ENCODE data around the gene CDKN2B-AS1. TPM values are rescaled to one million over a fixed set of nuclear protein-coding genes. Genes with fewer than 3 reads are reported as not detected.

CDKN2B-AS1 gene
- polyA plus RNA-seq, 1 experiment, result 2.8 TPM

DNA sequence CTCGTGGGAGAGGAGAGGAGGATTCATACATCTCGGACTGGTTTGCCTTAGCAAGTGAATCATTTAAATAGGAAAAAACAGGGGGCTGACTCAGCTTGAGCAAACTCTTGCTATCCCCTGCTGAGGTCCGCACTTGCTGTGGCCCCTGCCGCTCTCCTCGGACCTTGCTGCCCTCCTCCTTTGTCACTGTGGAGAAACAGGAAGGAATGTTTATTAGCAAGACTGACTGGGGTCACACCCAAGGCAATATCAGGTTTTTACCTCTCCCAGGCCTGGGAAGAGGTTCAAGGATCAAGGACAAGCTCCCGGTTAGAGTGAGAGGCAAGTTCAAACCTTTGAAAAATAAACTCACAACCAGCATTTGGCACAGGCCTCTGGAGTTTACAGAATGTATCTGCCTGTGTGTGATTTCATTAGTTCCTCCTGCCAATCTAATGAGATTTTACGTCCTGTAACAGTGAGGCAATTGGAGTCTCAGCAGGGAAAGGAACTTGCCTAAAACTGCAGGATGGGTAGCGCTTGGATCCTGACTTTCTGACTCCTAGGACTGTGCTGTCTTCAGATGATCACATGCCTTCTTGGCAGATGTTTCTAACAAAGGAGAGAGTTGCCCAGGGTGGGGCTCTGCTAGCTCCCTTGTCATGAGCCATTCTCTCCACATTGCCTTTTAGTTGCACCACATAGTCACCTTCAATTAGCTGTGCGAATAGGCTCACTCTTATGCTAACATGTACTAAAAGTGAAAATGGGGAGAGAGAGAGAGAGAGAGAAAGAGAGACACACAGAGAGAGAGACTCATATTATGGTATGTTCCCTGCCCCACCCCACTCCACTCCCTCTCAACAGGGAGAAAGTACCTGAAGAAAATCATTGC lies 123.2 kb downstream of the CDKN2B-AS1 start:
- CTCF ChIA-PET, result interaction anchor here (1.0 to 5.5 kb wide), 9 partner anchors 9 to 305 kb away, joined by 3 to 78 read pairs (median 12); partner anchors contain the start of gene CDKN2B
- H3K27ac ChIP-seq (ENCODE audit: low read depth, low read length), result peak overlapping the region; percentile 84
- H3K27me3 ChIP-seq (ENCODE audit: control insufficient read depth, insufficient read depth, low read length), result no peaks in the 10 kb centered on the region
- TF ChIP-seq, protein P1, sequence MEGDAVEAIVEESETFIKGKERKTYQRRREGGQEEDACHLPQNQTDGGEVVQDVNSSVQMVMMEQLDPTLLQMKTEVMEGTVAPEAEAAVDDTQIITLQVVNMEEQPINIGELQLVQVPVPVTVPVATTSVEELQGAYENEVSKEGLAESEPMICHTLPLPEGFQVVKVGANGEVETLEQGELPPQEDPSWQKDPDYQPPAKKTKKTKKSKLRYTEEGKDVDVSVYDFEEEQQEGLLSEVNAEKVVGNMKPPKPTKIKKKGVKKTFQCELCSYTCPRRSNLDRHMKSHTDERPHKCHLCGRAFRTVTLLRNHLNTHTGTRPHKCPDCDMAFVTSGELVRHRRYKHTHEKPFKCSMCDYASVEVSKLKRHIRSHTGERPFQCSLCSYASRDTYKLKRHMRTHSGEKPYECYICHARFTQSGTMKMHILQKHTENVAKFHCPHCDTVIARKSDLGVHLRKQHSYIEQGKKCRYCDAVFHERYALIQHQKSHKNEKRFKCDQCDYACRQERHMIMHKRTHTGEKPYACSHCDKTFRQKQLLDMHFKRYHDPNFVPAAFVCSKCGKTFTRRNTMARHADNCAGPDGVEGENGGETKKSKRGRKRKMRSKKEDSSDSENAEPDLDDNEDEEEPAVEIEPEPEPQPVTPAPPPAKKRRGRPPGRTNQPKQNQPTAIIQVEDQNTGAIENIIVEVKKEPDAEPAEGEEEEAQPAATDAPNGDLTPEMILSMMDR (IDR thresholded peaks at IDR 0.05; ENCODE audit: low read depth, low read length), result 0 out of 2 replicates have a peak, but pooled peaks have one; percentile 5
- no peak overlapping the region for H3K4me3 ChIP-seq (ENCODE audit: low read depth, low read length)
- POLR2A ChIA-PET, result interaction anchor here (0.9 to 3.2 kb wide), 2 partner anchors 19 to 109 kb away, joined by 4 to 10 read pairs; partner anchors contain the start of gene CDKN2B
- DNase-seq (ENCODE audit: low read depth, low spot score), result no peak
- H3K9me3 ChIP-seq (ENCODE audit: control insufficient read depth, insufficient read depth, low read length), result no peaks in the 10 kb centered on the region

DNA sequence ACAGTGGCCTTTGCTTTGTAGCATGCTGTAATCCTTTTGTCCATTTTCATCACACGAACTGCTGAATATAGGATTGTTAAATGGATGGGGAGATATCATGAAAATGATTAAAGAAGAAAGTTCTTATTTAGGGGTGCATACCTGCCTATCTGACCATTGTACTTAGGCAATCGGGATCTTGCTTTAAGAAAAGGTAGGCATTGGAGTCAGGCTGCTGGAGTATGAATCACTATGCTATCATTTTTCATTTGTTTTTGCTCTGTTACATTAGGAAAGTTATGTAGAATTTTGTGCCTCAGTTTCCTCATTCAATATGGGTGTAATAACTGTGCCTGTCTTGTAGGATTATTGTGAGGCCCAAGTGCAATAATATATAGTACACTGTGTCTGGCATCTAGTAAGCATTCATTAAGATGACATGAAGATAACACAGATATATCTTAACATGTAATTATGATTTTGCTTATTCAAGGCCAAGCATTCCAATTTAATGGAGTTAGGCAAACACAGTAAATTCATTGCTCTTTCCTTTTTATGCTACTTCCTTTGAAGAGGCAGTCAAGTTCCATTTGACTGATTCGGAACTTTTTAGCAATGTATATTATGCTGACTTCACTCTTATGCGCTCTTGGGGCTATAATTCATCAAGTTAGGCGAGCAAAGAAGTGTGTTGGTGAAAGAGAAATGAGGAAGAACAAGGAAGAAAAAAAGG lies 124.4 kb downstream of the CDKN2B-AS1 start:
- CTCF ChIA-PET, result interaction anchor here (1.0 to 5.5 kb wide), 22 partner anchors 10 to 307 kb away, joined by 3 to 78 read pairs (median 7); partner anchors contain the start of gene CDKN2B
- TF ChIP-seq, protein P1 (IDR thresholded peaks at IDR 0.05; ENCODE audit: low read depth, low read length), result no peak
- no peak overlapping the region for H3K27ac ChIP-seq (ENCODE audit: low read depth, low read length)
- POLR2A ChIA-PET, result interaction anchor here (0.5 to 3.2 kb wide), 3 partner anchors 18 to 110 kb away, joined by 4 to 10 read pairs (median 8); partner anchors contain the start of gene CDKN2B
- no peaks in the 10 kb centered on the region for H3K27me3 ChIP-seq (ENCODE audit: control insufficient read depth, insufficient read depth, low read length)
- DNase-seq (ENCODE audit: low read depth, low spot score), result no peak
- no peak overlapping the region for H3K4me3 ChIP-seq (ENCODE audit: low read depth, low read length)
- H3K9me3 ChIP-seq (ENCODE audit: control insufficient read depth, insufficient read depth, low read length), result no peaks in the 10 kb centered on the region

DNA sequence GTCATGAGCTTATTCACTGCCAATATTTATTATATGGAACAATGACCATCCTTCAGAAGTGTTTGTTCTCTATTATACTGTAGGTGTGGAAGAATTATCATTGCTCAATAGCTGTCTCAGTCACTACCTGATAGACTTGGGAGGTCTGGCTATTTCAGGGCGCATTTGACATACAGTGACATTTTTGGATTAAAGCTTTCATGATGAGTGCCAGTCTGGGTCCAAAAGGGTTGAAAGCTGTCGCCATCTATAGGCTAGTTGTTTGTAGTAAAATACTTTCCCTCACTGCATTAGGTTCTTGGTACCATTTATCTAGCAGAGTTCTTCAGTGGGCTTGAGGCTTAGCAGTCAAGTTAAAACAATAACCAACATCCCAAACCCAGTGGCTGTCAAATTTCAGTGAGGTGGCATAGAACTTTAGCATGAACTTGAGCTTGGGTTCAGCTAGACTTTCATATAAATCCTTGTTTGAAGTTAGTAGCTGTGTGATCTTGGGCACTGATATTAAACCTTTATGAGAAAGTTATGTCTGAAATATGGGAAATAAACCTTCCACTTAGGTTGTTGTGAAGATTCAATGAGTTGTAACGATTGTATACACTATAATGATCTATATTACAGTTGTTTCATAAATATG lies 125.0 kb downstream of the CDKN2B-AS1 start:
- POLR2A ChIA-PET, result interaction anchor here (0.5 to 3.2 kb wide), 2 partner anchors 22 to 111 kb away, joined by 8 to 10 read pairs; partner anchors contain the start of gene CDKN2B
- CTCF ChIA-PET, result interaction anchor here (0.6 to 5.5 kb wide), 32 partner anchors 9 to 1504 kb away, joined by 3 to 78 read pairs (median 6); partner anchors contain the start of genes CDKN2B and CDKN2B-AS1
- DNase-seq (ENCODE audit: low read depth, low spot score), result no peak
- Histone ChIP-seq H3K27ac (ENCODE audit: low read depth, low read length) (no peak overlapping the region), H3K4me3 (ENCODE audit: low read depth, low read length) (no peak overlapping the region), H3K9me3 (ENCODE audit: control insufficient read depth, insufficient read depth, low read length) (no peaks in the 10 kb centered on the region), H3K27me3 (ENCODE audit: control insufficient read depth, insufficient read depth, low read length) (no peaks in the 10 kb centered on the region)
- TF ChIP-seq, protein P1 (IDR thresholded peaks at IDR 0.05; ENCODE audit: low read depth, low read length), result peak; percentile 59

DNA sequence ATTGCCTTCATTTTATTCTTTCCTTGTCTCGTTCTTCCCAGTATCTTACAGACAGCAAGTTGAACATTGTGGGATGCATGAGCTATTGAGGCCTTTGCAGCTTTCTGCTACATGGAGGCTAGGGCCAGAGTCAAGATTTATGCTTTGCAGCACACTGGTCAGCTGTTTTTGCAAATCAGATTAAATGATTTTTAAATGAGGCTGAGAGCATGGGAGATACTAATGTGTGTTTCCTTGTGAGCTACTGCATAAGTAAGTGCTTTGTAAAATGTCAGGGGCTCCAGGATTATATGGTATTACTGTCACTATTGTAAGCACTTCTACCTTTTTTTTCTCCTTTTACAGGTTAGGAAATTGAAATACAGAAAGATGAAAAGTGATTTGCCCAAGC lies 125.6 kb downstream of the CDKN2B-AS1 start:
- no peak for DNase-seq (ENCODE audit: low read depth, low spot score)
- Histone ChIP-seq H3K27ac (ENCODE audit: low read depth, low read length) (no peak overlapping the region), H3K27me3 (ENCODE audit: control insufficient read depth, insufficient read depth, low read length) (no peaks in the 10 kb centered on the region), H3K4me3 (ENCODE audit: low read depth, low read length) (no peak overlapping the region), H3K9me3 (ENCODE audit: control insufficient read depth, insufficient read depth, low read length) (no peaks in the 10 kb centered on the region)
- POLR2A ChIA-PET, result interaction anchor here (0.7 kb wide), 1 partner anchor 27 kb away, joined by 3 read pairs; no protein-coding TSS in a partner anchor
- TF ChIP-seq, protein P1 (IDR thresholded peaks at IDR 0.05; ENCODE audit: low read depth, low read length), result no peak
- CTCF ChIA-PET, result interaction anchor here (0.6 to 5.5 kb wide), 31 partner anchors 9 to 1505 kb away, joined by 3 to 78 read pairs (median 6); partner anchors contain the start of genes CDKN2B and CDKN2B-AS1
